ENCODE measurements around the gene PDGFD.

PDGFD gene

DNA sequence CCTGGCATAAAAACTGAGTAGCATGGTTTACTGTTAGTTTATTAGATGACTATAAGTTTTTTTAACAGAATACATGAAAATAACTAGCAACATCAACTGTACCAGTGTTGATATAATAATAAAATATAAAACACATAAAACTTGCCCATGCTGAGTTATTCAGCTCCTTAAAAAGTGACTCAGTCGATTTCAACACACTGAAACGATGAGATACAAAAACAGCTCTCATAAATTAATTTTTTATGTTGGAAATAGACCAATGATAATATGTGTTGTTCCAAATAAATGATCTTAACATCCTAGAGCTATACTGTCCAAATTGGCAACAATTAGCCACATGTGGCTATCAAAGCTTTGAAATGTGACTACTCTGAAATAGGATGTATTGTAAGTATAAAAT, 15.9 kb downstream of the PDGFD start:
- Histone ChIP-seq H3K27ac (no peak overlapping the region), H3K4me3 (no peak overlapping the region)

DNA sequence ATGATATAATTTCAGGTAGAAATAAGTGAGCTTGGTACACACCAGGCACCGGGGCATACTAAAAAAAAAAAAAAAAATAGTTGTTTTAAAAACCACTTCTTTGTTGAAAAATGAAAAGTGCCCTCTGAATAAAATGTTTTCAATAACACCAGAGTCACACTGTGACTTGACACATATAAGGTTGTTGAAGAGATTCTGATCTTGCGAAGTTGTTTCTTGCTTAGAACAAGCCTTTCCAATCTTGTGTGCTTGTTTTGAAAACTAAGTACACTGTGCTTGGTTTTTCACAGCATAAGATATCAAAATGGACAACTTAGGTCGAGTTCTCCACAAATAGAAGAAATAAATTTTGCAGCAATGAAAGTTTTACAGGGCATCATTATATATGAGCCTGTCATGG, 17.0 kb downstream of the PDGFD start:
- no peak overlapping the region for H3K27ac ChIP-seq
- H3K4me3 ChIP-seq, result no peak overlapping the region

DNA sequence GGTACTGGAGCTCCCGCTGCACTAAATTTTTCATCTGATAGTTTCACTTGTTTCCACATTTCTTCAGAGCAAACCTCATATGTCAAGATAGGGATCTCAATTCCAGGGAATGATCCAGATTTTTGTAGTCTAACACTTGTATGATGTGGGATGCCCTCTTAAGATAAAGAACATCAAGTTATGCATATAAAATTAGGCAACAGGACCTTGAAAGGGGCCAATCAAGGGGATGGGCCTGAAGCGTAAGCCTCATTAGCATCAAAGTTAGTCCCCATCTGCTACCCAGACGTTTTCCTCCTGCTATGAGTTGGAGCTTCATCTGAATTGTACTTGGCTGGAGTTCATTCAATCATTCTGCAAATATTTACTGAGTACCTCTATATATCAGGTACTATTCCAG, 17.5 kb downstream of the PDGFD start:
- H3K4me3 ChIP-seq, result no peak overlapping the region
- H3K27ac ChIP-seq, result no peak overlapping the region

DNA sequence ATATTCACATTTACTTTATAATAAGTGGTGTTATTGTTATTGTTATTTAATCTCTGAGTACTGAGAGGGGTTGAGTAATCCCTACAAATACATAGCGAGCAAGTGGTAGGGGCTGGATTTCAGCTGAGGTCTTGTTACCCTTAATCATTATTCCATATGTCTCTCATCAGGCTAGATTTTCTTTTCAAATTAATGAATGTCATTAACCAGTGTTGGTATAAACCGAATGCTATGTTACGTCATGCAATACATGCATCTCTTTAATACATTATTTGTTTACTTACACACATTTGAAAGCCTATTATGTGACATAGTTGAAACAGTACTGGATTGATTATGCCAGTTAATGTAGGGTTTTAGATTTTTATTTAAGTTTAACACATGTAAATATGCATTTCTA, 18.9 kb downstream of the PDGFD start:
- Histone ChIP-seq H3K27ac (no peak overlapping the region), H3K4me3 (no peak overlapping the region)

DNA sequence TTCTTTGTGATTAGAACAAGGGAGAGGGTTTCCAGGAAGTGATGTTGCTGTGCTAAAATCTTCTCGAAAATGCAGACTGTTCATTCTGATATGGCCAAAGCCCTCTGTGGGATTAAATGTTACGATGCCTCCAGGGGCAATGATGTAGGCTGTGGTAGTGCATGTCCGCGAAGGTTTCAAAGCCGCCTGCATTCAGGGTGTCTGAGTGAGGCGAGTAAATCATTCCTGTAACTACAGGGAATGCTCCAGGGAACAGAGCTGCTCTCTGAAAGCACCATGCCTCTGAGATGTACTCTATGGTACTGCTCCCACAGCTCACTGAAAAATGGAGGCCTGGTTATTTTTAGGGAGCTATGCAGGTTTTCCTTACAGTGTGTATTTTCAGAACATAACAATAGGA, 21.2 kb downstream of the PDGFD start:
- H3K27ac ChIP-seq, result no peak overlapping the region
- H3K4me3 ChIP-seq, result no peak overlapping the region

DNA sequence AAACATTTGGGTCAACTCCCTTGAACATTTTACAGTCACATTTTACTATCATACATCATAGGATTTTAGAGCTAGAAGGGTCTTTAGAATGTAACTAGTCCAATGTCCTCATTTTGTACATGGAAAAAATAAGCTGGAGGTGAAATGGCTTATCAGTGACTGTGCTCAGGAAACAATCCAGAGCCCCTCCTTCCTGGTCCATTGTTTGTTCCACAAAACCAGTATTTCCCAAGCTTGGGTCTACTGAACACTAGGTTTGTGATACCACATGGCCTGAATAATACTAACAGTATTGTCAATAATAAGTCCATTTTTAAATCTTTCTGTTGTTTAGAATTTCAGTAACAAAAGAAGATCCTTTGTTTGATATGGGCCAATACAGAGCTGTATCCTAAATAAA, 27.1 kb downstream of the PDGFD start:
- no peak overlapping the region for H3K4me3 ChIP-seq

DNA sequence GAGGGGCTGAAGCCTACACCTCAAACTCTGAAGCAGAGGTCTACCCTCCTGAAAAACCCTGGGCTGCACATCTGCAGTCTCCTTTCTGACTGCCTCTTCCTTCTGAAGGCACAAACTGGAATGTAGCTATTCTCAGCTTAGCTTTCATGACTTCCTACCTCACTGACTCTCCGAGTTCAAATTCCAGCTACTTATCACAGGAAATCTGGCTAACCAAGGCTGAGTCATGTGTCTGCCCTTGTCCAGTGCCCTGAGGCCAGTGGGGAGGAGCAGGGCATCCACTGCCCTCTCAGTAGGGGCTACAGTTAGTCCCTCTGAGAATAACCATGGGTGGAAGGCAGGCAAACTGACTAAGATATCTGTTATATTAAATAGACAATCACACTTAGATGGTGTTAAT, 29.2 kb downstream of the PDGFD start:
- no peak overlapping the region for H3K4me3 ChIP-seq

More for the DNA sequence above, 27.1 kb downstream of the PDGFD start:
- no peak overlapping the region for H3K27ac ChIP-seq

DNA sequence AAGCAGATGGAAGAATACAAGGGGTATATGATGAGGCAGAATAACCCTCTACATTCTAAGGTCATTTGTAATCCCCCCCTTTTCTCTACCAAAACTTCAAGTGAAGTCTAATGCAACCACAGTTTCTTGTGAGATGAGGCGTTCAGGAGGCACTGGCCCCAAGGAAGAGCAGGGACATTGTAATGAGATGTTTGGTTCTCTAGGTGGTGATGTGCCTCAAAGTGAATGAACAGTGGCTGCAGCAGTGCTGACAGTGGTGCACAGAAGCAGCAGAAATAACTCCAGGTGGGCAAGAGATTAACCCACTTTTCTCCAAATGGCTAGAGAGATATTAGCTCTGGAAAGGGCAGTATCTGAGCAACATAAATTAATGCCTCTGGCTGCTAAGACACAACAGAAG, 33.8 kb downstream of the PDGFD start:
- Histone ChIP-seq H3K4me3 (no peak overlapping the region), H3K27ac (no peak overlapping the region)

More for the DNA sequence above, 29.2 kb downstream of the PDGFD start:
- H3K27ac ChIP-seq, result no peak overlapping the region

DNA sequence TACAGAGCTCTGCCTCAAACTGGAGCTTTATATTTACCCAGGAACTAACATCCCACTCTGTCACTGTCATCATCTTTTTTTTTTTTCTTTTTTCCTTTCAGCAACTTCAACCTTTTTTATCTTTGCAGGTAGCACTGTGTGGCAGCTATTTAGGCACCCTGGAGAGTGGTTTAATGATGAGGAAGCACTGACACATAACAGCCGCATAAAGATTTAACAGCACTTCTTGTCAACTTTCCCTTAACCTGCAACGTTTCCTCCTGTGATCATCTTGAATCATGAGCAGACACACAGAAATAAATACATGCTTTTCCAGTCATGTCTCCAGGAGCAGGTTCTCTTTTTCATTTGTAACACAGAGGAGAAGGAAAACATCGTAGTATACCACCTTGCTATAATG, 34.8 kb downstream of the PDGFD start:
- no peak overlapping the region for H3K27ac ChIP-seq

DNA sequence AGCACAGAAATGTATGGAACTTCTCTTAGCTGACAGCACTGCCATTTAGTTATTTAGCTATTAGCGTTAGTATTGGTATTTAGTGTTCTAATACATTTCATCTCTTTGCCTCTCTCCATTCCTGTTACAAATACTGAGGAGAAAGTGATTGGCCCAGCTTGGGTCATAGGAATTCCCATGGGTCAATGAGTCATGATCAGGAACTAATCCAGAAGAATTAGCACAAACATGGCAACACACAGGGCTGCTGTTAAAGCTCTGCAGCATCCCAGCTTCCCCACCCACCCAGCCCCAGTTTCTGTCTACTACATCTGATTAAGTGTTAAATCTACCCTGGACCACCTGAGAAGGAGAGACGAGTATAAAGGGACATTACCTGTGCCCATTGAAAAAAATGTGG, 36.1 kb downstream of the PDGFD start:
- H3K4me3 ChIP-seq, result no peak overlapping the region
- H3K27ac ChIP-seq, result no peak overlapping the region

More for the DNA sequence above, 34.8 kb downstream of the PDGFD start:
- no peak overlapping the region for H3K4me3 ChIP-seq

DNA sequence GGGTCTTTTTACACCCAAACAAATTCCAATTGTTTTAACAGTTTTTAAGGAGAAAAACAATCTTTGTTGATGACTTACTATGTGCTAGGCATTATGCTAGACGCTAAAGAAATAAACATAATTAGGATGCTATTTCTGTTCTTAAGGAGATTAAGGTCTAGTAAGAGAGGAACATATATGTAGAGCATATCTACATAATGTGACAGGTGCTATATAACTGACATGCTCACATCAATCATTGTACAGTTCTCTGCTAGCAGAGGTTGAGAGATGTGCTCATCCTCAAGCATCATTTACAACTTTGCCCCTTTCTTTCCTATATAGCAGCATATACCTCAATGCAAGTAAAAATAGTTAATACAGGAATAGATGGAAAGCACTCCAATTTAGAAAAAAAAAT, 37.5 kb downstream of the PDGFD start:
- no peak overlapping the region for H3K4me3 ChIP-seq
- H3K27ac ChIP-seq, result no peak overlapping the region

DNA sequence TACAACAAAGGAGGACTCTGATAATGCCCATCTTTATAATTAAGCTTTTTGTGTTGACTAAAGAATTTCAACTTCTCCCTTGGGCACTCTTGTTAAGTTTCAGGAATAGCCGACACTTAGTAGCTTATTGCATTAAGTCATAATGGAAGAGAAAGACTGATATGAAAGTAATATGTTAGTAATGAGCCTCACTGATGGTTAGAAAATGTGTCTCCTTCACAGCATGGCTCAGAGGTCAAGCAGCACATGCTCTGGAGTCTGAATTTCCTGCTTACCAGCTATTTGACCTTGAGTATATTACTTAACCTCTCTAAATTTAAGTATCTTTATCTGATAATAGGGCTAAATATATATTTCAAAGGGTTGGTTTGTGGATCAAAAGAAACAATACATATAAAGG, 39.0 kb downstream of the PDGFD start:
- Histone ChIP-seq H3K4me3 (no peak overlapping the region), H3K27ac (no peak overlapping the region)

DNA sequence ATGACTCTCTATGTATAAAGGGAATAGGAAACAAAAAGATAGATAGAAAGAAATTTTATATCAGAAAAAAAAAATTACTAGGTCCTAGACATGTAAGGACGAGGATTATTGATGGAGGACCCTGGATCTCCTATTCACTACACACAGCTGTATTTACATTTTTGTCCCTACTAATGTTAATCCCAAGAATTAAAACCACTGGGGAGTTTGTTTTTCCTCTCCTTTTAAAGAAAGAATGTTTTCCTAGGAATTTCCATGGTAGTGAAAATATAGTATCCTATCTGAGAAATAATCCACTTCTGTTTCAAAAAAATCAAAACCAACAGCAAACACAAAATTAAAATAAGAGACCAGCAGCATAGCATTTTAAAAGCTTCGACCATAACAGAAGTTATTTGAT, 41.1 kb downstream of the PDGFD start:
- Histone ChIP-seq H3K4me3 (no peak overlapping the region), H3K27ac (no peak overlapping the region)

DNA sequence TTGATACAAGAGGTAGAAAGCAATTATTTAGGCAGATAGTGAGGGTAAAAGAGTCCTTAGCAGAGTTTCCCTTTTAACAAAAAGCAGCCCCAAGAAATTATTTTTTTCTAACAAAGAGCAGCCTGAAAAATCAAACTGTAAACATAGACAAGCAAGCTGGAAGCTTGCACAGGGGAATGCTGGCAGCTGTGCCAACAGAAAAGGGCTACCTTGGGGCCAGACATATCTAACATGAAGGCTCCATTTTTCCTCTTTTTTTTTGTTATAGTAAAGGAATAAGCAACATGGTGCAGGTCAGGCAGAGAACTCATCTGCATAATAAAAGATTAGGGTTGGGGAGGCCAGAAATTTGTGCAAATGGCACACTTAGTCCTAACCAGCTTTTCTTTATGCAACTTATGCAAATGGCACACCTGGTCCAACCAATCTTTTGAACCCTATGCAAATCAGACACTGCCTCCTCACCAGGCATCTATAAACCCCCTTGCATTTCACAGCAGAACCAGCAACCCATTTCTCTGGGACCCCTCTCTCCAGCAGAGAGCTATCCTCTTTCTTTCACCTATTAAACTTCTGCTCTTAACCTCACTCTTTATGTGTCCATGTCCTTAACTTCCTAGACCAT, 41.8 kb downstream of the PDGFD start:
- H3K27ac ChIP-seq, result no peak overlapping the region

DNA sequence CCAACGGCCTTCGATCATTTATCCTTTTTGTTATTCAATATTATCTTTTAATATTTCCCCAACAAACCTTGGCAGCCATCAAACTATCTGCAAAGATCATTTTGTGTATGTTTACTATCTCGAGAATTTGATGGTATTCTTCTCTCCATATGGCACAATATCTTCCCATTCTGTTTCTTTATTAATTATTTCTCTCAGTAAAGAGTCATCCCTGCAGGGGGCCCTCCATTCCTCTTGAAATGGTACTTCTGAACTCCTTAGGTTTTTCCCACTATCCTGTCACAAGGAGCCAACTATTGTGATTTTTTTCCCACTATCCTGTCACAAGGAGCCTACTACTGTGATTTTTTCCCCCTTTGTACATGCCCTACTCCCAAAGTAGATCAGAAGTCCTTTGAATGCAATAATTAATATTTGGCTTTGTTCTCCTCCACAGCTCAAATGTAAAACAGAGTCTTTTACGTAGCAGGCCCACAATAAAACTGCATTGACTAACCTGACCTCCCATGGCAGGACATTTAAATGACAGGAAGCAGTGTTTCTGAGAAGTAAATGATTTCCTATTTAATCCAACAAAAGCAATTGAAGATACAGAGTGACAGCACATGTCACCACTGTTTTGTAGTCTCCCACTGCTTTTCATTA, 43.3 kb downstream of the PDGFD start:
- no peak overlapping the region for H3K27ac ChIP-seq
- H3K4me3 ChIP-seq, result no peak overlapping the region

More for the DNA sequence above, 41.8 kb downstream of the PDGFD start:
- no peak overlapping the region for H3K4me3 ChIP-seq

DNA sequence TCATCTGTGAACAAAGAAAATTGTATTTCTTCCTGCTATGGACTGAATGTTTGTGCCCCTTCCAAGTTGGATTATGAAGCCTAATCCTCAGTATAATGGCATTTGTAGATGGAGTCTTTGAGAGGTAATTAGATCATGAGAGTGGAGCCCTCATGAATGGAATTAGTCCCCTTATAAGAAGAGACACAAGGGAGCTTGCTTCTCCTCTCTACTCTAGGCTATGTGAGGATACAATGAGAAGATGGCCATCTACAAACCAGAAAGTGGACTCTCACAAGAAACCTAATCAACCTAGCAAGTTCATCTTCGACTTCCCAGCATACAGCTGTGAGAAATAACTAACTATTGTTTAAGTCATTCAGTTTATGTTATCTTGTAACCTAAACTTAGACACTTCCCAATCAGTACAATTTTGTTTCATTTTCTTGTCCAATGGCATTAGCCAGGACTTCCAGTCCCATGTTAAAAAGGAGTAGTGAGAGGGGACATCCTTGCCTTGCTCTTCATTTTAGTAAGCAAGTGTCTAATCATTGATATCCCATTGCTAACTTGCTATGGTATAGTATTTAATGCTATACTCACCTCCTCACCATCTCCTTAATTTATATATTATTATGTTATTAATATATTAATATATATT, 45.7 kb downstream of the PDGFD start:
- Histone ChIP-seq H3K27ac (no peak overlapping the region), H3K4me3 (no peak overlapping the region)

DNA sequence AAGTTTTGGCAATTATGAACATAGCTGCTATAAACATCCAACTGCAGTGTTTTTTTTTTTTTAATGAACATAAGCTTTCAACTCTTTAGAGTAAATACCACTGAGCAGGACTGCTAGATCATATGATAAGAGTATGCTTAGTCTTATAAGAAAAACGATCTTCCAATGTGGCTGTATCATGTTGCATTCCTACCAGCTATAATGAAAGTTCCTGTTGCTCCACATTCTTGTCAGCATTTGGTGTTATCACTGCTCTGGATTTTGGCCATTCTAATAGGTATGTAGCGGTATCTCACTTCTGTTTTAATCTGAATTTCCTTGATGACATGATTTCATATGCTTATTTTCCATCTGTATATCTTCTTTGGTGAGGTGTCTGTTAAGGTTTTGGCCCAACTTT, 50.4 kb downstream of the PDGFD start:
- no peak overlapping the region for H3K27ac ChIP-seq

DNA sequence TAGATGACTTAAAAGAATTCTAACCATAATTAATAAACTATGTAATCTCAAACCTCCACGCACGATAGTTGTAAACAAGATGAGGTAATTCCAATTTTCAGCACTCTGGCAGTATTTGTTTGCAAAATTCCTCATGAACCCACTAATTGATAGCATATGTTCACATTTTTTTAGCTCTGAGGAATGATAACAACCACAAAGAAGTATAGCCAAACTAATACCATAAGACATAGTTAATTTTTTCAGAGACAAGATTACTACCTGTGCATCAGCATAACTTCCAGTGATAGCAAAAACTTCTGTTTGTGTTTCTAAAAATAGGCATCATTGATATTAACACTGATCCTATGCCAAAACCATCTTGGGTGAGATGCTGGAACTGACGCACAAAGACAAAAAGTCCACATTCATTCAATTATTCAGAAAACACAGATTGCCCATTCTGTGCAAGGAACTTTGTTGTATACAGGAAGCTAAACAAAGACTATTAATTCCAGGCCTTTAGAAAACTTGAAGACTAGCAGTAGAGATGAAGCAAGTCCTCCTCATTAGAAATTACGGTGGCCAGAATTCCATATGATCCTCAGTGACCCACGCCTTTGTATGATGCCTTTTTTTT, 57.7 kb downstream of the PDGFD start:
- Histone ChIP-seq H3K4me3 (no peak overlapping the region), H3K27ac (peak overlapping the region in 6 of 21 experiments; percentile 4 to 77 (median 36))

More for the DNA sequence above, 50.4 kb downstream of the PDGFD start:
- no peak overlapping the region for H3K4me3 ChIP-seq

DNA sequence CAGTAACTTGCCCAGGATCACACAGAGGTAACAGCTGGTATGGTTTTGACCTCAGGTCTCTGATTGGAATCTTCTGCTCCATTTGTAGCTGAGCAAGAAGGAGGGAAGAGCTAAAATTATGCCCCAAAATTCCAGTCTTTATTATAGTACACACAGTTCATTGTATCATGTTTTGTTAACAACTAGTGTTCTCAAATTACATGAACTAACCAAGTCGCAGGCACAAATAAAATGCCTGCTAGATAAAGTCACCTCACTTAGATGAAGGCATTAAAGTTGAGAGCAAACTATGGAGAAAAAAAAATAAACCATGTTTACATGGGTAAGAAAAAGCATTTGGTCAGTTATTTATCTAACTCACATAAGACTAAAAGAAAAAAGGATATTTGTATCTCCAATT, 58.8 kb downstream of the PDGFD start:
- Histone ChIP-seq H3K4me3 (no peak overlapping the region), H3K27ac (peak overlapping the region in 3 of 21 experiments; percentile 2 to 50 (median 8))

DNA sequence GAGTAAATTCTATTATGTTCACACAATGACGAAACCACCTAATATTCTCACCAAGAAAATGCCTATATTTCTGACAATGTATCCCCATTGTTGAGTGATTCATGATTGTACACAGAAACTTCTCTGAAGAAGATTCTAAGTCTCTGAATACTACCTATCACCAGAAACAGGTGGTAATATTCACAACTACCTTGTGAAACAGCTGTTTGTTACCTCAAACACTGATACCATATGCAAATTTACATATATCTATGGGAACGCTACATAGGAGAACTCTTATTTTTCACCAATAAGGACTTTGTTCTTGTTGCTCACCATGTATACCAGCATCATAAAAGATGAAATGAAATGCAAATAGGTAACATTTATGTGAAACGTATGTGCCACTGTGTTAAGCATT, 59.3 kb downstream of the PDGFD start:
- Histone ChIP-seq H3K4me3 (no peak overlapping the region), H3K27ac (peak overlapping the region in 2 of 21 experiments; percentile 2 to 50)

DNA sequence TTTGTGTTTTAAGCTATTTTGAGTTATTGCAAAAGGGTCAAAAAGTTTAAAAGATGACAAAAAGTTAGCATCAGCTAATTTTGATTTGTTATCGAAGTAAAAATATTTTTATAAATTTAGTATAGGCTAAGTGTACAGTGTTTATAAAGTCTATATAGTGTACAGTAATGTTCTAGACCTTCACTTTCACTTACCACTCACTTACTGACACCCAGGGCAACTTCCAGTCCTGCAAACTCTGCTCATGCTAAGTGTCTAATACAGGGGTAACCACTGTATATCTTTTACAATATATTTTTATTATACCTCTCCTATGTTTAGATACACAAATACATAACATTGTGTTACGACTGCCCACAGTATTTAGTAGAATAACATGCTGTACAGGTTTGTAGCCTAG, 59.7 kb downstream of the PDGFD start:
- no peak overlapping the region for H3K4me3 ChIP-seq

More for the DNA sequence above, 59.7 kb downstream of the PDGFD start:
- H3K27ac ChIP-seq, result no peak overlapping the region
